ENCODE measurements around the gene CPOX. TPM values are rescaled to one million over a fixed set of nuclear protein-coding genes. Genes with fewer than 3 reads are reported as not detected.
"Not testable (repeated sequence)": the region's sequence is repeated elsewhere in the genome, so short reads cannot be mapped to it uniquely, and the experiment has no call there.

CPOX gene
- total RNA-seq, 1 donor from 2014 or later, result 11.5 TPM

GRCh38 chr3:98563661-98564281, 29.6 kb downstream of the CPOX start:
- no peak for DNase-seq
- H3K4me1 Mint-ChIP-seq (ENCODE audit: low read depth, unreplicated experiment), result no peaks in the 10 kb centered on the region
- H3K36me3 Mint-ChIP-seq (ENCODE audit: unreplicated experiment), result no peaks in the 10 kb centered on the region
- H3K9me3 Mint-ChIP-seq (ENCODE audit: unreplicated experiment), result no peaks in the 10 kb centered on the region
- H3K27me3 Mint-ChIP-seq (ENCODE audit: unreplicated experiment), result no peaks in the 10 kb centered on the region
- H3K27ac Mint-ChIP-seq (ENCODE audit: unreplicated experiment), result no peak overlapping the region
- no peak overlapping the region for H3K4me3 Mint-ChIP-seq (ENCODE audit: unreplicated experiment)
- TF ChIP-seq, protein P1, sequence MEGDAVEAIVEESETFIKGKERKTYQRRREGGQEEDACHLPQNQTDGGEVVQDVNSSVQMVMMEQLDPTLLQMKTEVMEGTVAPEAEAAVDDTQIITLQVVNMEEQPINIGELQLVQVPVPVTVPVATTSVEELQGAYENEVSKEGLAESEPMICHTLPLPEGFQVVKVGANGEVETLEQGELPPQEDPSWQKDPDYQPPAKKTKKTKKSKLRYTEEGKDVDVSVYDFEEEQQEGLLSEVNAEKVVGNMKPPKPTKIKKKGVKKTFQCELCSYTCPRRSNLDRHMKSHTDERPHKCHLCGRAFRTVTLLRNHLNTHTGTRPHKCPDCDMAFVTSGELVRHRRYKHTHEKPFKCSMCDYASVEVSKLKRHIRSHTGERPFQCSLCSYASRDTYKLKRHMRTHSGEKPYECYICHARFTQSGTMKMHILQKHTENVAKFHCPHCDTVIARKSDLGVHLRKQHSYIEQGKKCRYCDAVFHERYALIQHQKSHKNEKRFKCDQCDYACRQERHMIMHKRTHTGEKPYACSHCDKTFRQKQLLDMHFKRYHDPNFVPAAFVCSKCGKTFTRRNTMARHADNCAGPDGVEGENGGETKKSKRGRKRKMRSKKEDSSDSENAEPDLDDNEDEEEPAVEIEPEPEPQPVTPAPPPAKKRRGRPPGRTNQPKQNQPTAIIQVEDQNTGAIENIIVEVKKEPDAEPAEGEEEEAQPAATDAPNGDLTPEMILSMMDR (IDR thresholded peaks at IDR 0.05; ENCODE audit: partially characterized antibody, unreplicated experiment), result no peak

DNA sequence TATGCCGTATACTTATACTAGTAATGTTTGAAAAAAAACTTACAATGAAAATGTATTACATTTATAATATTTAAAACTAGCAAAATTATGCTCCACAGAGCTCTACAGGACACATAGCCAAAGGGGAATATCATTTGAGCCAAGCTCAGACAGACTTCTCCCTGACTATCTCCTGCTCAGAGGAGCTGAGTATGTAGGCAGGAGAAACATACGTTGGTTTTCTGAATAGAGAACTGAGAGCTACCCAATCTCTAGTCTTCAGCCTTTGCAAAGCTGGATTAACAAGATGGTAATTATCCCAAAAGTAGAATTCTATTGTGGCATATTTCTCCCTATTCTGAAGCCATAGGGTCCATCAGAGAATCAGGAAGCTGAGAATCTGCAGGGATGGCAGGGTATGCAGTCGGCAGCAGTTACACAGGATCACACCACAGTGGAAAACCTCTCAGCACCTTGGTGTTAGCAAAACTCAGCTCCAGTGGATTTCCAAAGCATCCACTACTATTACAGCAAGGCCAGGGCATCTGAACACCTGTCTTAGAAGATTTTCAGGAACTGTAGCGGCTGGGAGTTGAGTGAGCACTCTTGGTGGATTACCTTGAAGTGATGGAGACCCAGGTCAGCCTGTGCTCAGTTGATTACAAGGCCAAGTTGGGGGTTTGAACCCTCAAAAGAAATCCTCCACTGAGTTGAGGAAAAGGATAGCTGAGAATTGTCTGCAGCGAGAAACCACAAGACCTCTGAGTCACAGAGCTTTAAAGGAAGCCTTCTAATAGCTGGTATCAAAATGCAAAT, 31.5 kb downstream of the CPOX start:
- TF ChIP-seq, protein P1 (IDR thresholded peaks at IDR 0.05; ENCODE audit: partially characterized antibody, unreplicated experiment), result no peak
- no peaks in the 10 kb centered on the region for H3K4me1 Mint-ChIP-seq (ENCODE audit: low read depth, unreplicated experiment)
- H3K27ac Mint-ChIP-seq (ENCODE audit: unreplicated experiment), result no peak overlapping the region
- no peak overlapping the region for H3K4me3 Mint-ChIP-seq (ENCODE audit: unreplicated experiment)
- no peaks in the 10 kb centered on the region for H3K36me3 Mint-ChIP-seq (ENCODE audit: unreplicated experiment)
- no peak for DNase-seq
- no peaks in the 10 kb centered on the region for H3K27me3 Mint-ChIP-seq (ENCODE audit: unreplicated experiment)
- no peaks in the 10 kb centered on the region for H3K9me3 Mint-ChIP-seq (ENCODE audit: unreplicated experiment)

DNA sequence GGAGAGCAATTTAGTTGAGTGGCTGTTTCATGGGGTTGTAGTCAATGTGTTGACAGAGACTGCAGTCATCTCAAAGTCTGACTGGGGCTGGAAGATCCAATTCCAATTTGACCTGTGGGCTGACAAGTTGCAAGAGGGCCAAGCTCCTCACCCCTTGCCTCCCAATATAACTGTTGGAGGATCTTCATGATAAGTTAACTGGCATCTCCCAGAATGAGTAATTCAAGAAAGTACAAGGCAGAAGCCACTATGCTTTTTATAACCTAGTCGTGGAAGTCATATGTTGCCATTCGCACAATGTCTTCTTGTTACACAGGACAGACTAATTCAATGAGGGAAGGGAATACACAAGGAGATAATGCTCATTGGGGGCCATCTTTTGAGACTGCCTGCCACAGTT, 32.5 kb downstream of the CPOX start:
- H3K4me1 Mint-ChIP-seq (ENCODE audit: low read depth, unreplicated experiment), result no peaks in the 10 kb centered on the region
- H3K4me3 Mint-ChIP-seq (ENCODE audit: unreplicated experiment), result no peak overlapping the region
- no peaks in the 10 kb centered on the region for H3K36me3 Mint-ChIP-seq (ENCODE audit: unreplicated experiment)
- no peak for DNase-seq
- H3K27me3 Mint-ChIP-seq (ENCODE audit: unreplicated experiment), result no peaks in the 10 kb centered on the region
- peaks cover 1% of the 10 kb centered on the region for H3K9me3 Mint-ChIP-seq (ENCODE audit: unreplicated experiment)
- TF ChIP-seq, protein P1 (IDR thresholded peaks at IDR 0.05; ENCODE audit: partially characterized antibody, unreplicated experiment), result no peak
- H3K27ac Mint-ChIP-seq (ENCODE audit: unreplicated experiment), result no peak overlapping the region

DNA sequence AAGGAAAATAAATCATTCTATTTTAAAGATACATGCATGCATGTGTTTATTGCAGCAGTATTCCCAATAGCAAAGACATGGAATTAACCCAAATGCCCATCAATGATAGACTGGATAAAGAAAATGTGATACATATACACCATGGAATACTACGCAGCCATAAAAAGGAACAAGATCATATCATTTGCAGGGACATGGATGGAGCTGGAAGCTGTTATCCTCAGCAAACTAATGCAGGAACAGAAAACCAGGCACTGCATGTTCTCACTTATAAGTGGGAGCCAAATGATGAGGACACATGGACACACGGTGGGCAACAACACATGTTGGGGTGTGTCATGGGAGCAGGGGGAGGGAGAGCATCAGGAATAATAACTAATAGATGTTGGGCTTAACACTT, 33.6 kb downstream of the CPOX start:
- not testable (repeated sequence) for H3K27me3 Mint-ChIP-seq (ENCODE audit: unreplicated experiment); H3K36me3 Mint-ChIP-seq (ENCODE audit: unreplicated experiment); H3K4me1 Mint-ChIP-seq (ENCODE audit: low read depth, unreplicated experiment); H3K9me3 Mint-ChIP-seq (ENCODE audit: unreplicated experiment); DNase-seq; H3K4me3 Mint-ChIP-seq (ENCODE audit: unreplicated experiment); H3K27ac Mint-ChIP-seq (ENCODE audit: unreplicated experiment)

- Mint-ChIP-seq H3K27me3 (ENCODE audit: unreplicated experiment) (no peaks in the 10 kb centered on the region), H3K9me3 (ENCODE audit: unreplicated experiment) (peaks cover 3% of the 10 kb centered on the region), H3K4me1 (ENCODE audit: low read depth, unreplicated experiment) (no peaks in the 10 kb centered on the region), H3K27ac (ENCODE audit: unreplicated experiment) (no peak overlapping the region), H3K4me3 (ENCODE audit: unreplicated experiment) (no peak overlapping the region), H3K36me3 (ENCODE audit: unreplicated experiment) (no peaks in the 10 kb centered on the region)
- TF ChIP-seq, protein P1 (IDR thresholded peaks at IDR 0.05; ENCODE audit: partially characterized antibody, unreplicated experiment), result no peak
- no peak for DNase-seq
Observed at GRCh38 chr3:98558100-98558827, 35.1 kb downstream of the CPOX start.
